IMR-90 (cell line): ENCODE results near the gene PCDHGA7. TPM values are rescaled to one million over a fixed set of nuclear protein-coding genes. Genes with fewer than 3 reads are reported as not detected.

ENCODE experiments used
- ATAC-seq: fragments of 200-7000 bp; cut with Tn5 transposase; 2 replicates; pipeline ENCODE4 v1.9.1; 2020; ENCODE audit warnings: low read depth, mild to moderate bottlenecking, moderate library complexity
- BruUV-seq: library from RNA; stranded (reverse); fragments of 400-500 nt; replicated peaks from 2 replicates; lab custom pipeline; 2021; lab: Mats Ljungman, UMichigan
- CTCF ChIA-PET: fragments of 300-600 bp; formaldehyde crosslinking; extraction: SDS; loops from one replicate; lab custom pipeline; 2021; ENCODE audit warnings: antibody characterized with exemption; lab: Yijun Ruan, JAX
- POLR2A ChIA-PET: fragments of 300-600 bp; sonication (Branson Sonifier 250); formaldehyde crosslinking; loops from one replicate; lab custom pipeline; 2022; ENCODE audit warnings: antibody characterized with exemption; ENCODE audit not compliant: unreplicated experiment; lab: Charles Lee
- DNase-seq: peaks from one replicate; pipeline ENCODE4 v3.0.0; 2013
- H2AFZ ChIP-seq: replicated peaks from 2 replicates; pipeline ENCODE3; 2013; ENCODE audit warnings: low read length, mild to moderate bottlenecking; ENCODE audit not compliant: poor library complexity
- H2AK5ac ChIP-seq: 2 replicates; pipeline ENCODE4 v1.6.1; 2013; ENCODE audit warnings: low read depth, low read length, inconsistent platforms
- H2AK9ac ChIP-seq: replicated peaks from 2 replicates; pipeline ENCODE3; 2013; ENCODE audit warnings: mild to moderate bottlenecking, low read depth, low read length, moderate library complexity; ENCODE audit not compliant: poor library complexity
- H2BK120ac ChIP-seq: 2 replicates; pipeline ENCODE4 v1.6.1; 2013; ENCODE audit warnings: low read depth, low read length, inconsistent platforms
- H2BK15ac ChIP-seq: 3 replicates; pipeline ENCODE4 v1.6.1; 2013; ENCODE audit warnings: low read depth, low read length, inconsistent platforms
- H2BK20ac ChIP-seq: 2 replicates; pipeline ENCODE4 v1.6.1; 2013; ENCODE audit warnings: low read depth, mild to moderate bottlenecking, inconsistent platforms, low read length, moderate library complexity
- H2BK5ac ChIP-seq: 2 replicates; pipeline ENCODE4 v1.6.1; 2013; ENCODE audit warnings: mild to moderate bottlenecking, low read depth, low read length, inconsistent platforms; ENCODE audit not compliant: poor library complexity, severe bottlenecking
- H3K14ac ChIP-seq: replicated peaks from 2 replicates; pipeline ENCODE4 v1.6.1; 2013; ENCODE audit warnings: low read depth, low read length, inconsistent platforms
- H3K18ac ChIP-seq: 2 replicates; pipeline ENCODE4 v1.6.1; 2013; ENCODE audit warnings: low read depth, low read length, control low read depth
- H3K23ac ChIP-seq: 2 replicates; pipeline ENCODE4 v1.6.1; 2013; ENCODE audit warnings: low read depth, low read length, inconsistent platforms
- H3K27ac ChIP-seq: 2 replicates; pipeline ENCODE4 v1.5.1; 2013; ENCODE audit warnings: mild to moderate bottlenecking, control low read depth, low read length; ENCODE audit not compliant: insufficient read depth
- H3K27me3 ChIP-seq: 2 replicates; pipeline ENCODE4 v1.6.1; 2013; ENCODE audit warnings: low read length; ENCODE audit not compliant: control insufficient read depth, insufficient read depth
- H3K36me3 ChIP-seq: 2 replicates; pipeline ENCODE4 v1.6.1; 2013; ENCODE audit warnings: low read length, mixed read lengths; ENCODE audit not compliant: control insufficient read depth, insufficient read depth
- H3K4ac ChIP-seq: 2 replicates; pipeline ENCODE4 v1.6.1; 2013; ENCODE audit warnings: low read depth, low read length, inconsistent platforms
- H3K4me1 ChIP-seq: 2 replicates; pipeline ENCODE4 v1.6.1; 2013; ENCODE audit warnings: low read length, mixed read lengths; ENCODE audit not compliant: control insufficient read depth, insufficient read depth
- H3K4me2 ChIP-seq: 2 replicates; pipeline ENCODE4 v1.6.1; 2013; ENCODE audit warnings: low read depth, mild to moderate bottlenecking, control low read depth, low read length, moderate library complexity
- H3K4me3 ChIP-seq: 2 replicates; pipeline ENCODE4 v1.5.1; 2013; ENCODE audit warnings: low read depth, mild to moderate bottlenecking, control low read depth, low read length, moderate library complexity; ENCODE audit not compliant: insufficient read depth
- H3K56ac ChIP-seq: 2 replicates; pipeline ENCODE4 v1.6.1; 2013; ENCODE audit warnings: low read length, inconsistent platforms; ENCODE audit not compliant: insufficient read depth; ENCODE audit errors: extremely low read depth
- H3K79me1 ChIP-seq, 2 experiments: 2 replicates each; pipeline ENCODE4 v1.6.1; 2013; ENCODE audit warnings: low read length in 2 of 2, inconsistent platforms in 1 of 2, low read depth in 1 of 2
- H3K9ac ChIP-seq: 2 replicates; pipeline ENCODE4 v1.6.1; 2013; ENCODE audit warnings: low read depth, low read length, control low read depth
- H3K9me1 ChIP-seq: 2 replicates; pipeline ENCODE4 v1.6.1; 2013; ENCODE audit warnings: low read length, inconsistent platforms; ENCODE audit not compliant: insufficient read depth
- H3K9me3 ChIP-seq: 2 replicates; pipeline ENCODE4 v1.6.1; 2013; ENCODE audit warnings: low read length; ENCODE audit not compliant: control insufficient read depth, insufficient read depth
- H4K20me1 ChIP-seq: 2 replicates; pipeline ENCODE4 v1.6.1; 2013; ENCODE audit warnings: low read length, inconsistent platforms; ENCODE audit not compliant: insufficient read depth
- H4K5ac ChIP-seq: 2 replicates; pipeline ENCODE4 v1.6.1; 2013; ENCODE audit warnings: mild to moderate bottlenecking, low read depth, low read length, control low read depth
- H4K8ac ChIP-seq, 2 experiments: 2 replicates each; pipeline ENCODE4 v1.6.1; 2013; ENCODE audit warnings: low read depth in 2 of 2, low read length in 2 of 2, control low read depth in 1 of 2, inconsistent platforms in 1 of 2
- H4K91ac ChIP-seq: 2 replicates; pipeline ENCODE4 v1.6.1; 2013; ENCODE audit warnings: low read depth, low read length, inconsistent platforms; ENCODE audit not compliant: insufficient read depth
- CTCF ChIP-seq: conservative IDR thresholded peaks from 2 replicates; pipeline ENCODE4 v1.5.1; 2012; ENCODE audit warnings: mild to moderate bottlenecking, low read depth, low read length, improper control_type of control experiment
- ELK1 ChIP-seq: fragments of 150-350 bp; IDR thresholded peaks from 2 replicates; pipeline ENCODE4 v1.6.1; 2016; ENCODE audit warnings: low read depth, mild to moderate bottlenecking, low read length, moderate library complexity, borderline replicate concordance
- FOS ChIP-seq: fragments of 150-350 bp; IDR thresholded peaks from 2 replicates; pipeline ENCODE4 v1.6.1; 2016; ENCODE audit warnings: low read depth, low read length
- RAD21 ChIP-seq: IDR thresholded peaks from 2 replicates; pipeline ENCODE4 v1.6.1; 2012; ENCODE audit warnings: low read length, improper control_type of control experiment
- SMC3 ChIP-seq: fragments of 150-350 bp; IDR thresholded peaks from 2 replicates; pipeline ENCODE4 v1.6.1; 2016; ENCODE audit warnings: low read depth, mild to moderate bottlenecking, antibody characterized with exemption, low read length, moderate library complexity
- WGBS, 2 experiments: methylation state at CpG; one replicate each; pipeline versions ENCODE4 v1.1.5 to v1.1.7; 2013; ENCODE audit warnings: missing lambda C conversion rate in 2 of 2; ENCODE audit not compliant: insufficient read length in 1 of 2; ENCODE audit errors: extremely low coverage in 2 of 2; 5-methylcytosine and 5-hydroxymethylcytosine counted together
- dilution Hi-C: fragments of 300-500 bp; cut with HindIII; formaldehyde crosslinking; loops from one replicate; pipeline ENCODE4 v1.14.3; 2018; ENCODE audit warnings: low sequenced_read_pairs; ENCODE audit not compliant: unreplicated experiment
- in situ Hi-C: fragments of 300-500 bp; cut with MboI; formaldehyde crosslinking; loops from 3 replicates; pipeline ENCODE4 v1.14.3; 2019; ENCODE audit warnings: low sequenced_read_pairs, inconsistent platforms, mixed read lengths
- intact Hi-C: fragments of 100-400 bp; cut with micrococcal nuclease; formaldehyde crosslinking; loops from 2 replicates; pipeline ENCODE4 v1.10.0; 2022
- polyA plus RNA-seq, 3 experiments: library from polyadenylated mRNA; depleted of rRNA; stranded (reverse); fragments of >200 nt; gene quantifications; 2 replicates each; pipeline ENCODE4 v1.2.3, GENCODE V29; 2012; ENCODE audit warnings: low replicate concordance in 1 of 3
- total RNA-seq: library from RNA; depleted of rRNA; stranded (reverse); fragments of >200 nt; gene quantifications from 2 replicates; pipeline ENCODE4 v1.2.3, GENCODE V29; 2012

The PCDHGA7 gene
- total and polyA plus RNA-seq, 2 of the 4 experiments (the other 2 are of a cell fraction), result 3.2 to 3.4 TPM

GRCh38 chr5:141343242-141343952, 39.1 kb upstream of the PCDHGA7 start, which contains the start of gene PCDHGA3:
Gene PCDHGA3 (plus strand): TSS chr5:141343829. CDS start chr5:141344034, 205 bp downstream.
- peak within 1 kb of the TSS; percentile 58; the same call in 1 of the 2 replicates for H3K4me2 ChIP-seq
- H2AFZ ChIP-seq, result peak within 1 kb of the TSS; percentile 87
- no peak within 1 kb of the TSS for H2BK20ac ChIP-seq
- dilution Hi-C loops, result no loop called here
- no peak within 1 kb of the TSS for H2BK5ac ChIP-seq
- no peak within 1 kb of the TSS; the same call in 1 of the 2 replicates for H3K23ac ChIP-seq
- H3K9ac ChIP-seq, result peak within 1 kb of the TSS; percentile 21
- BruUV-seq, result no TSS peak
- no peaks in the 10 kb centered on the region; the same call in 1 of the 2 replicates for H3K27me3 ChIP-seq
- H4K5ac ChIP-seq, result peak within 1 kb of the TSS; percentile 12; the same call in 1 of the 2 replicates
- no peak within 1 kb of the TSS for H2AK9ac ChIP-seq
- H4K20me1 ChIP-seq, result no peaks in the 10 kb centered on the region
- H3K9me1 ChIP-seq, result no peaks in the 10 kb centered on the region
- peak within 1 kb of the TSS; percentile 44 for H3K27ac ChIP-seq
- H3K36me3 ChIP-seq, result peaks cover 4% of the 10 kb centered on the region; the same call in 1 of the 2 replicates
- no peak within 1 kb of the TSS for H4K91ac ChIP-seq
- in situ Hi-C loops, result no loop called here
- TF ChIP-seq ELK1 (no peak), FOS (no peak), SMC3 (no peak), CTCF (peak; percentile 57), RAD21 (peak; percentile 49)
- no peaks in the 10 kb centered on the region for H3K79me1 ChIP-seq
- WGBS, 2 experiments, result no CpG with 5 or more reads among the region's 9 CpGs
- 0 out of 2 replicates have a peak within 1 kb of the TSS, but pooled peaks have one; percentile 3 for H3K14ac ChIP-seq
- CTCF ChIA-PET, result interaction anchor here (1.0 kb wide), 1 partner anchor 224 kb away, joined by 4 read pairs; no protein-coding TSS in a partner anchor
- intact Hi-C loops, result no loop called here
- H2BK120ac ChIP-seq, result no peak within 1 kb of the TSS
- peak; percentile 71 for ATAC-seq
- peaks cover 47% of the 10 kb centered on the region for H3K9me3 ChIP-seq
- H3K4me3 ChIP-seq, result peak within 1 kb of the TSS; percentile 48
- POLR2A ChIA-PET, result interaction anchor here (0.6 kb wide), 1 partner anchor 653 kb away, joined by 4 read pairs; no protein-coding TSS in a partner anchor
- peak; percentile 71 for DNase-seq
- no peak within 1 kb of the TSS for H2AK5ac ChIP-seq
- H3K4ac ChIP-seq, result no peak within 1 kb of the TSS
- H3K18ac ChIP-seq, result peak within 1 kb of the TSS; percentile 51; the same call in 1 of the 2 replicates
- H3K4me1 ChIP-seq, result no peaks in the 10 kb centered on the region
- no peak within 1 kb of the TSS for H2BK15ac ChIP-seq
- H3K56ac ChIP-seq, result no peak within 1 kb of the TSS
- peak within 1 kb of the TSS in 1 of 2 experiments; percentile 53; a peak in 1 of 4 replicates for H4K8ac ChIP-seq
